GM19455 (cell line): ENCODE data around the gene KCNJ16.

Experiments
- ATAC-seq: cut with Tn5 transposase; IDR thresholded peaks from one replicate; pipeline ENCODE4 v1.9.1; 2021; ENCODE audit not compliant: unreplicated experiment

KCNJ16 gene

DNA sequence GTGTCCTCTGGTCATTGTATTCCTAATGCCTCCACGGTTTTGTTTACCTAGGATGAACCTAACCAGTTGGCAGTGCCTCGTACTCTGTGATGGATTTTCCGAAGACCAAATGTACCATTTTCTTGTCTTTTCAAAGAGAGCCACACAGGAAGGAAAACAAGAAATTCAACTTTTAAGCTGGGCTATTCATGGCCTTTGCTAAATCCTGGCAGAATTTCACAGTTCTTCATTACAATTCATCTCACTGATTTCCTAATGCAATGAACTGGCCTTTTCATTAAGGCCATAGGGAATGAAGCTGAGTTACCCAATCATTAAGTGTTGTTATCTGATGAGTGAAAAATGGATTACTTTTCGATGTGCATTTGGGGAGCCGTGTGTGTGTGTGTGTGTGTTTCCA, 7.9 kb upstream of the KCNJ16 start:
- no peak for ATAC-seq

DNA sequence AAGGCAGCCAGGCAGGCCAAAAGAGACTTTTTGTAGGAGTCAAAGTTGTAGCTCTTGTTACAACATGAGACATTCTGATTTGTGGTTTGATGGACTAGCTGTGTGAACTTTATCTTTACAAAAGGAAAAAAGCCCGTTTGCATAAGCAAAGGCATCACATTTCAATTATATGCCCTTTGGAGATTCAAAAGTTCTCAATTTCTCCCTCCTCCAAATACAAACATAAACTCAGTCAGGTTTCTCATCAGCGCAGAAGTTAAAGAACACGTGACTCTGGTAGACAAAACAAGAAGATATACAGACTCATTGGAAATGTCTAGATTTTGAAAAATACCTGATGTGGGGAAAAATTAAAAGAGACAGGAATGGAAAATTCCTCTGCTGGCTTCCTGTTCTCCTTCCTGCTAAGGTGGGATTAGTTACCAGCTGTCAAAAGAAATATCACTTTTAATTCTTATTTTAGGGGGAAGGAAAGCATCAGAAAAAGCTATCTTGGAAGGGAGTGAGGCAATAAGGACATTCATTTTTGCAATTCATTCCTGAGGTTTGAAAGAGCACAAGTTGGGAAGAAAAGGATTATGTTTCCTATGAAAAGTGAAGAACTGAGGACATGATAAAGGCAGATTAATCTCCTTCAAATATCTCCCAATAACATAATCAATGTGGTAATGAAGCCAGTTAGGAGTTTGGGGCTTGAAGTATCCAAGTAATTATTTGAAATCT, 4.6 kb upstream of the KCNJ16 start:
- no peak for ATAC-seq

DNA sequence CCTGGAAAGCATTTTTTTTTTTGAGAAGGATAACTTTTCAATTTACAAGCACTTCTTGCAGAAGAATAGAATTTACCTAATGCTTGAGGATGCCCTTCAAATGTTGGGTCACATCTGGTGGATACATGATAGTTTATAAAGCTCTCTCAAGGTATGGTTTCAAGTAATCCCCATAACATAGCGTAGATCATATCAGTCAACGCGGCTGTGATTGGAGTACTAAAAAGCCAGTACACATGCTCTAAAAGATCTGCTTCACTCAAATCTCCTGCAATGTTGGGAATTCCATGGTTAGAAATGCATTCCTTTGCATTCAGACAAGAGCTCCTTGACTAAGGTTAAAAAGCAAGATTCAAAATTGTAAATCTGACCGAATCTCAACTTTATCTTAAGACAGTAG, 3.9 kb upstream of the KCNJ16 start:
- no peak for ATAC-seq

DNA sequence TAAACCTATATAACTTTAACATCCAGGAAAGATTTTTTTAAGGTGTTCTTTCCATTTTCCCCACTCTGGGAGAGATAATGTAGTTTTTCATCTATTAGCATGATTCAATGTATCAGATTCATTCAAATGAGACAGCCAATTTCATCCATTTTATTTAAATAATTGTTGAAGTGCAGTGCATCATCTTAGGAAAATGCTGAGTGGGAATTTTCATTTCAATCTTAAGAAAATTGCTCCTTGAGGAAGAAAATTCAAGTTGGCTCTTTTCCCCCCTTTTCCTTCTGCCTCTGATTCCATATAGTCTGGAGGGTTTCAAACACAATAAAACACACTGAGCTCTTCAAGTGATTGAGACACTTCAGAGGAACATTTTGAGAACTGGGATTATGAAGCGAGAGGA, 3.4 kb upstream of the KCNJ16 start:
- ATAC-seq = no peak

DNA sequence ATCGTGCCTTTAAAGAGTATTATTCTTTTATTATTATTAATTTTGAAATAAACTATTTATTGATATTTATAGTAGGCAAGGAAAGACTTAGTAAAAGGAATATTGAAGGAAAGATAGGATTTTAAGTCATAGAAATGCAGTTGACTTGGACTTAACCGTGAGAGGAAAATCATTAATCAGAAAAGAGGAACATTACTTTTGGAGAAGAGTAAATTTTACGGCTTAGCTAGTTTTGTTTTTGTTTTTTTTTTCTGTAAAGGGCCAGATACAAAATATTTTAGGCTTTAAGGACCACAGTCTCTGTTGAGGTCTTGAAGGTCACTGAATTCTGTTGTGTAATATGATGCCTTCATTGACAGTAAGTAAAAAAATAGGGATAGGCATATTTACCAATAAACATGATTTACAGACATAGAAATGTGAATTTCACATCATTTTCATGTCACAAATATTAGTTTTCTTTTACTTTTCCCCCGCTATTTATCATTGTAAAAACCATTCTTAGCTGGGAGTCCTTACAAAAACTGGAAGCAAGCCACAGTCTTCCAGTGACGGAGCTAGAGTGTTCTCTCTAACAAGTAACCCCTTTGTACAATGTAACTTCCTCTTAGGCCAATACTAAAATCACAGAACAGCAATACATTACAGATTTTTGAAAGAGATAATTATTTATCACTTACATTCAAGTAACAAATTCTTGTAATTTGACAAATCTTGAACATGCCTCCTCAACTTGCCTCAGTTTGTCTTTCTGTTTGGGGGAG, 2.3 kb upstream of the KCNJ16 start:
- no peak for ATAC-seq

DNA sequence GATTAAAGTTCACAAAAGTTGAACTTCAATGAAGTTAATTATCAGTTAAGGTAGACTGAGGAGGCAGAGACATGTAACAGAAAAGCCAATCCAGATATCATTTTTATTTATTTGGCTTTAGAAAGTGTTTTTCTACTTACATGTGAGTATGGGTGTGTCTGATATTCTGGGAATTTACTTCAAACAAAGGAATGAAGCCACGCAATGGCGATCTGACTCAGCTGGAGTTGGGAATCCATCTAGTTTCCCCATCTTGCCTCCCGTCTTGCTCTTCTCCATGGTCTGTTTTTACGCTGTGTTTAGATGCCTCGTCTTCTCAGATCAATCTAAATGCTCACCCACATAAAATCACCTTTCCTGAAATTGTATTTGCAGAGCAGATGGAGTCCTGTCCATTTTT, 1.7 kb upstream of the KCNJ16 start:
- no peak for ATAC-seq

DNA sequence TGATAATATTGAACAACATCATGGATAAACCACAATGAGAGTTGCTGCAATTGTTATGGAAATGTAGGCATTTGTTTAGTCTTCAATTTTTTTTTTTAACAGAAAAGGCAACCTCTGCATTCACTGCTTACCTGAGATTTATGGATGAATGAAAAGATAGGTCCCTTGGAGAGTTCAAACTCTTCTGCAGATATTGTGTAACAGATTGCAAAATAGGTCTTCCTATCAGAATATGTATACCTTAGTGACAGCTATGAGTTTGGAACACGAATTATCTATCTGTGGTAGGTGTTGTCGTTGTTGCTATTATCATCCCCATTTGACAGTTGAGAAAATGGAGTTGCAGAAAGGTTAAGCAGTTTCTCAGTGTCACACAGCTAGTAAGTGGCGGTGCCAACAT, 1.2 kb upstream of the KCNJ16 start:
- no peak for ATAC-seq

DNA sequence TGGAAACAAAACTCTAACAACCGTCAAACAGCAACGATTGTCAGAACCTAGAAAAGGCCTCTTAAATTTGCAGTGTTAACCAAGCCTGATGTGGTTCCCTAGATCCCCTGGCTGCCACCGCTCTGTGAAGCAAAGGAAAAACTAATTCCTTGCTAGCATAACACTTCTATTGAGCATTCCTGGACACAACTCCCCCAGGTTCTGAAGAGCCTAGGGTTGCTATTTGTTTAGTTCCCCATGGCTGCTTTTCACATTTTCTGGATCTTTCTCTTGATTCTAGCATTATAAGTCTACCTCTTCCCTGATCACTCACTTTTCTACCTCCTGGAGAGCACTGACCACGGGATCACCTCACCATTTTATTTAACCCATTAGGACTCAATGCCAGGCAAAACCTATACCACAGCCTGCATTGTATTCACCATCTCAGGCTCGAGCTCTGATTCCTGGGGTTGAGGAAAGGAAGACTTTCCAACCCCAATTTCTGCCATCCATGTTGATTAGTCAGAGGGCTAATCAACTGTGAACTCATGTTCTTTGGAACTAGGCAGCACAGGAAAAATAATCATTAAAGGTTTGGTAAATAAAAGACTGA, 692 bp upstream of the KCNJ16 start:
- no peak for ATAC-seq

DNA sequence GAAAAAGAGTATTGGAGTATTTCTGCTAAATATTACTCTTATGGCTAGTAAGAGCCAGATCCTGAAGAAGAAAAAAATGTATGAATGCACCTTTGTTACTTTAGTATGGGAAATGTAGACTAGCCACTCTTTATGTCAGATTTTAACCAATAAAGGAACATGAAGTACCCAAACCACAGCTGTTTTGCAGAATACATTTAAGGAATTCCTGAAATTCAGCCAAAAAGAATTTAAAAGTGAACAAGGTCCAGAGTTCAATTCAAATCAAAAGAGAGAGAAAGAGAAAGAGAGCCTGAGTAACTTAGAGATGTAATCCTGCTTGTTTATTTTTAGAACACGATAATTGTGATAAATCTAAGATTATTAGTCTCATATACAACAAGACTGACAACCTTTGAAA, 1.2 kb downstream of the KCNJ16 start:
- ATAC-seq = no peak

DNA sequence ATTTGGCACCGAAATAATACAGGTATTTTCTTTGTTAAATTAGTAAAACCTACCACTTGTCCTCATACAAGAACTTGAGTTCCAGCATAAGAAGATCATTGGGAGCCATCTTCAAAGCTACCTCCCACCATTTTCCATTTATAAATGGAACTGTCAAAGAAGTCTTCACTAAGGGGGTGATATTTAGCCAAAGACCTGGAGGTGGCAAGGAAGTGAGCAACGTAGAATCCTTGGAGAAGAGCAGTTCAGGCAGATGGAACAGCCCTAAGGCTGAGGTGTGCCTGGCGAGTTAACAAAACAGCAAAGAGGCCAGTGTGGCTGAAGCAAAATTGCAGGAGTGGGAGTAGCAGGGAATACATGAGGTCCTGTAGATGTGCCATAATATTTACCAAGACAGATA, 1.8 kb downstream of the KCNJ16 start:
- ATAC-seq = no peak

DNA sequence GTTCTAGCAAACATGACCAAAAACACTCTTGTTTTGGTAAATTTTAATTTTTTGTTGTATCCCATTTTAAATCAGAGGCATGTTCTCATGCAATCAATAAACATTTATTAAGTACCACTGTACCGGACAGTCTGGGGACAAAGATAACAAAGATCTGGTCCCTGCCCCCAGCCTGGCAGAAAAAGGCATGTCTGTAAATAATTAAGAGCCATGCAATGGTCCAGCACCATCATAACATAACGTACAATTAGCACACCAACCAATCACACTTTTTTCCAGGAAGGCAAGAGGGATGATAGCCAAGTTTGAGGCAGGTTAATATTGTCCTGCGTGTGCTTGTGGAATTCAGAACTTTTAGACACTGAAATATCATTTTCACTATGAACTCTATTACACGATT, 3.5 kb downstream of the KCNJ16 start:
- ATAC-seq = no peak

DNA sequence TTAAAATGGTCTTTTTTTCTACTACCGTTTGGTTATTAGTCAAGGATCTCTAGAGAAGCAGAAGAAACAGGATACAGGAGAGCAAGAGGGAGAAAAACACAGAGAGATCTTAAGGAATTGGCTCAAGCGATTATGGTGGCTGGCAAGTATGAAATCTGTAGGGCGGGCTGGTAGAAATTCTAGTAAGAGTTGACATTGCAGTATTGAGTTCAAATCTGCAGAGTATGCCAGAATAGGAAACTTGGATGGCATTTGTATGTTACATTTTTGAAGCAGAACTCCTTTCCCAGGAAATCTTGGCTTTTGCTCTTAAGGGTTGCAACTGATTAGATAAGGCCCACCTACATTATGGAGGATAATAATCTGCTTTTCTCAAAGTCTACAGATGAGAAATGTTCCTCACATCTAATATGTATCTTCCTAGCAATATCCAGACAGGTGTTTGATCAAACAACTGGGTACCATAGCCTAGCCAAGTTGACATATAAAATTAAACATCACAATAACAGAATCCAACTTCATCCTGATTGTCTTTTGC, 4.0 kb downstream of the KCNJ16 start:
- ATAC-seq = no peak

DNA sequence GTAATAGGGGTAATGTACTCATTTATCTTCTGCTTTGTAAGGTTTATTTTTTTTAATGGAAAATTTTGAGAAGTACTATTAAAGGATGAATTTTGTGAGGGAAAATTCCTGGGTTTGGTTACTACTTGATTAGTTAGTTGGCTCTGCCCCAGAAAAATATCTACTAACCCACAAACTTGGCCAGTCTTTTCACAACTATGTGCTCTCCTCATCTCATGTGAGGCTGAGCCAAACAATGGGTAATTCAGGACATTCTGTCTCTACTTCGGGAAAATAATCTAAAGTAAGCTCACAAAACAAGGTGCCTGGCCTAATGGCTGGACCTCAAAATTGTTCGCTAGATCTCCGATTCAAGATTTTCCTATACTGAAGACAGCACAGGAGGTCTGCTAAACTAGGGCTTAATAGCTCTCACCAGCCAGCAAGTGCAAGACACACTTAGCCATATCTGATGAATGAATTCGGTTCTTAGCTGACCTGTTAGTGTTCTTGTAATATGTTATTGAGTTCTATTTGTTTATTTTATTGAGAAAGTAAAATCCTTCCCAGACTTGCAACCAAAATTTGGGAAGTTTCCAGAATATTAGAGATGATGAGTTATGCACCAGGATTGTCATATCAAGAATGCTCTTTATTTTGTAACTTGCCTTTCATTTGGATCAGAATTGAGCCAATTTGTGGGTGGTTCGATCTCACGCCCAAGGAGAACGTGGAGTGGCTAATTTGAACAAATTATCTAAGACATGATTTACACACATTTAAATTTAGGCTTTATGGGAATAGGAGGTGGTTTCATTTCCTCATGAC, 5.7 kb downstream of the KCNJ16 start:
- ATAC-seq = no peak

DNA sequence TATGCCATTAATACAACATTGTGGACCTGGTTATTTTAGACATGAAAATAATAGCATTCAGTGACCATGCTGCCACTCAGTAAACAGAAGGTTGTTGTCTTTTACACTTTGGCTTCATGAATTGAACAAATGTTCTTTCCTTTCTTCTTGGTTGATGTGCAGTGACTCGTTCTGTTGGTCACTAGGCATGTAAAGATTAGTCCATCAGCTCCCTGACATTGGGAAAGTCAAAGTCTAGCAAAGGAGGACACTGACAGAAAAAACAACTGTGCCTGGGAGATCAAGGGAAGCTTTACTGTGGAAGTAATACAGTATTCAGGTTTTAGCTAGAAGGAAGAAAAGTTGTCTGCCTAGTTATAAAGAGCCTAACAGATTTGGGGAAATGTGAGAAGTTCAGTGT, 6.9 kb downstream of the KCNJ16 start:
- no peak for ATAC-seq

DNA sequence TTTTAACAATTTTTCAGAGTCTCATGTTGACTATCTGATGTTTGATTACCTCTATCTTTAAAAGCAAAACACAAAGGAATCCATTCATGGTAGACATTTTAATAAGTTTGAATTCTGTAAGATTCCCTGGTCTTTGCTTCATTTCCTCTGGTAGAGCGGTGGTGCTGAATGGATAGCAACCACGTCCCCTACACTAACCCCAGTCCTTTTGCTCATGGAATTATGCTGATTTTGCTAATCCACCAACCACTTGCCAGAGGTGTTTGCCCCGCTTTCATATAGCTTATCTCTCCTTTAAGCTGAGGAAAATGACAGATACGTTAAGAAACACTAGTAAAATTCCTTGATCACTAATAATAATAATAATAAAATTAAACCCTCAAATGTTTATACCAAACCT, 9.5 kb downstream of the KCNJ16 start:
- no peak for ATAC-seq

DNA sequence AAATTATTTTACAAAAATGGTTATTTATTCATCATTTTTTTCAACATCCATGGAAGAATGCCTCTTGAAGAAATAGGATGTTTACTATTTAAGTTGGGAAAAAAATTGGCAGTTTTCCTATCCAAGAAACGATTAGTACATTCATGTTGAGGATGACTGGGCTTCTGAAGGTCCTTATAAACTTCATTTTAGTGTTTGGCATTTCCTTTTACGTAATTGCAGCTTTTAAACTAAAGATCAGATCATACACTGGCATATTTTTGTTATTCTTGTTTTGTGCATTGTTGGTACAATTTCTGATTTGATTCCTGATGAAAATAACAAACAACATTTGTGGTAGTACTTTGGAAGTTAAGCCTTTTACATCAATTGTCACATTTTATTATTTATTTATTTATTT, 11.5 kb downstream of the KCNJ16 start:
- ATAC-seq = no peak

DNA sequence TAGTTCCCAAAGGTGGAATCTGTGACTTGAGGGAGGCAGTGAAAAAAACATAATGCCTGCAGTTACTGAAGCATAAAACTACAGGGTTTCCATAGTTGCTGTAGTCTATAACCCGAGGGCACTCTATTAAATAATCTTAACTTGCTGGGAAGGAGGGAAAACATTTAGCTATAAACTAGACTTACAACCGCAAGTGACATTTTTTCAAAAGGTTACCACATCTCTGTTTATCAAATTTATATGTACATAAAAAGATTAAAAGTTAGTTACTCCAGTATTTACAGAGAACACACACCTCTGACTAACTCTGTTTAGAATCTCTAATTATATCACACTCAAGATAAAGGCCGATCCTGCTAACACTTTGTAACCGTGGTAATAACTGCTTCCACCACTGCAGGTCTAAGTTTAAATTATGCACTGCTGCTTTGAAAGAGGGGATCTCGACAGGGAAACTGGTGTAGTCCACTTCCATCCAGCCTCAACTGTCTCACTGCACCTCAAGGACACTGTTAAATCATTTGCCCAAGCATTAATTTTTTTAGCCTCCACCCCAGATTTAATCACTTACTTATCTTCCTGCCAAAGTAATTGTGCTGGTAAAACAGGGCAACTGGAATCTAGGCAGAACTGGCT, 14.6 kb downstream of the KCNJ16 start:
- ATAC-seq = no peak

DNA sequence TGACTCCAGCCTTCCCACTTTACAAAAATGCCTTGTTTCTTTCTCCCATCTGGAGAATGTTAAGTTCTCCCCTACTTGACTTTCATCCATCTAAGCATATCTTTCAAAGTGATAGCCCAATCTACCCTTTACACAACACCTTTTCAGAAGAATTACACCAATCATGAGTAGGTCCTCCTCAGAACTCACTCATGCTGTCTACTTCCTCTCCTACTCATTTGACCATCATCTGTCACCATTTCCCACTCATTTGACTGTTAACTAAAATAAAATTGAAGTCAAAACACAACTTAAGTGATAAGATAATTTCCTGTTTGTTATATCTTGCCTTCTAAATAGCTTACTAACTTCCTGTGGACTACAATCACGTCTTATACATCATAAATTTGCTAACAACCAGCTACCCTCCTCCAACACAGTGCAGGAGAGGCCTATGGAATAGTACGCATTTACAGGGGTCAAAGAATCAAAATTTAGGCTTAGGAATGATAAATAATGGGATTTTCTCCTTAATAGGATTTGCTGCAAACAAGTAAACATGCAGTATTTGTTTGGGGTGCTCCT, 16.1 kb downstream of the KCNJ16 start:
- ATAC-seq = no peak

DNA sequence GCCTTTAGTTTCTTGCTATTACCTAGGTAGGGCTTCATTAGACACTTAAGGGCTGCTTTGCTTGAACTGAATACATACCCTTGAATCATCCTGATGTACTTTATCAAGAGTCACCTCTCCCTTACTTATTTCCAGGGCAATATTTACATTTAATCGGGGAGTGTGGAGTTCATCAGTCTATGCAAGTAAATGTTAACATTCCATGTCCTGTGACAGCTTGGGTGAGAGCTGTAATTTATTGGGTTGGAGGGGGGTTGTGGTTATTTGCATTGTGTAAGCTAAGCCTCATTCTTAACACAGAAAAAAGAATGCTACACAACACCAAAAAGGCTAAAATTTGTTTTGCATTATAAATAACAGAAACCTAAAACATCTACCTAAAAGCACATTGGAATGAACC, 16.7 kb downstream of the KCNJ16 start:
- ATAC-seq = no peak

DNA sequence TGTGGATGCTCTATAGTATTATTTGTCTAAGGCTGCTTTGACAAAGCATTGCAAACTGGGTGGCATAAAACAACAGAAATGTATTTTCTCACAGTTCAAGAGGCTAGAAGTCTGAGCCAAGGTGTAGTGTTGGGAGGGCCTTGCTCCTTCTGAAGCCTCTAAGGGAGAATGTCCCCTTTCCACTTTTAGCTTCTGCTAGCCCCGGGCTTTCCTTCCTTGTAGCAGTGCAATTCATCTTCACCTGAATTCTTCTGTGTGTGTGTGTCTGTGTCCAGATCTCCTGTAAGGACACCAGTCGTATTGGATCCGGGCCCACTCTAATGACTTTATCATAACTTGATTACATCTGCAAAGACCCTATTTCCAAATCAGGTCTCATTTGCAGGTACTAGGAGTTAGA, 18.1 kb downstream of the KCNJ16 start:
- no peak for ATAC-seq

DNA sequence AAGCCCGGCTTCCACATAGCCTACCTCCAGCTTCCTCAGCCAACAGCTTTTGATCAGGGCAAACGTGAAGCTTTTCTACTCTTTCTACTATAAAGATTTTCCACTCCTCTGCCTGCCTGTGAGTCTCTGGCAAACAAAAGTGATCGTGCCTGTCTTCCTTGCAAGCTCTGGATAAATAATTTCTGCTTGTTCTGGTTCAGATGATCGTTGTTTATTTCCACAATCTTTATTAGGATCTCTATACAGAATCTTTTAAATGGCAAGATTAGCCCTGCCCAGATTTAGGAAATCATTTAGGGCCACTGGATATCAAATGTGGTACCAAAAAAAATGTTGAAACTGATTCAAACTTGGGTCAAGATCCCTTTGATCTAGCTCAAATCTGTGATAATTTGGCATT, 20.4 kb downstream of the KCNJ16 start:
- no peak for ATAC-seq
